GOT3 (cell line): ENCODE results near the gene TPSG1.
"Not testable (repeated sequence)": the region's sequence is repeated elsewhere in the genome, so short reads cannot be mapped to it uniquely, and the experiment has no call there.

ENCODE experiments used
- DNase-seq: peaks from one replicate; lab custom pipeline; 2025; ENCODE audit warnings: mixed read lengths; lab: John Stamatoyannopoulos, UW

TPSG1 gene

GRCh38 chr16:1194665-1195392, 30.2 kb downstream of the TPSG1 start:
- DNase-seq: no peak

- no peak for DNase-seq
Measured at GRCh38 chr16:1193825-1194581, 31.1 kb downstream of the TPSG1 start.

DNA sequence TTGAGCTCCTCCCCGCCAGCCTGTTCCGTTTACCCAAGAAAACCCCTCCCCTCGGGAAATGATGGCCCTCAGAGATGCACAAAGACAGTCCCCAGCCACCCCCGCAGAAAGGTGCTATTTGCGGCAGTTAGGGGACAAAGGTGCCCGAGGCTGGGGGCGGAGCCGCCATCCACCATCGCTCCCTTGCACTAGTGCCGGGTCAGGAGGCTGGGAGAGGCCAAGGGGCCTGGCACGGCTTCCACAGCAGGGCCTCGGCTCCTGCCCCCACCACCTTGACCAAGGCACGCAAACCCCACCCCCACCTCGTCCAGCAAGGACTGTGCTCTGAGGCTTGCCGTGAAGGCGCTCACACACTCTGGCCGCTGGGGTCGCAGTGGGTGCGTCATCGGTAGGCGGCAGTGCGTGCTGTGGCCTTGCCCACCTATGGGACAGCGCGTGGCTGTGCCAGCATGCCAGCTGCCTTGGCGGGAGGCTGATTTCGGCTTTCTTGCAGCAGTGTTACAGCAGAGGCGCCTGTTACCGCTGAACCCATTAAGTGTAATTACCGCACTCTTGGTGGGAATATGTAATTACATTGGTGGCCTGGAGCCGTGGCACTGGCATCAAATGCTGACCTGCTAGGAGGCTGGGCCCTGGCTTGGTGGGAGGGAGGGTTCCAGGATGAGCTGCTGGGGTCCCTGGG, 31.8 kb downstream of the TPSG1 start:
- DNase-seq: no peak

- no peak for DNase-seq
Measured at GRCh38 chr16:1192384-1193073, 32.5 kb downstream of the TPSG1 start.

GRCh38 chr16:1190789-1191188, 34.3 kb downstream of the TPSG1 start:
- not testable (repeated sequence) for DNase-seq

DNA sequence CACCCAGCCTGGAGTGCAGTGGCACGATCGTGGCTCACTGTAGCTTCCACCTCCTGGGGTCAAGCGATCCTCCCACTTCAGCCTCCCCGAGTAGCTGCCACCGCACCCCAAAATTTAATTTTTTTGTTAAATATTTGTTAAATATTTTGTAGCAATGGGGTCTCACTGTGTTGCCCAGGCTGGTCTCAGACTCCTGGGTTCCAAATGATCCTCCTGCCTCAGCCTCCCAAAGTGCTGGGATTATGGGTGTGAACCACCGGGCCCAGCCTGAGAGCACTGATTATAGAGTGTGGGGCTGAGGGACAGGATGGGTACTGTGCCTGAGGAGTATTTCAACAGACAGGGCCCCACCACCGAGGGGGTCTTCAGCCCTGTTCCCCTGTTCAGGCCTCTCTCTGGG, 35.6 kb downstream of the TPSG1 start:
- DNase-seq: no peak

- DNase-seq: no peak
Measured at GRCh38 chr16:1188432-1189189, 36.5 kb downstream of the TPSG1 start.

DNA sequence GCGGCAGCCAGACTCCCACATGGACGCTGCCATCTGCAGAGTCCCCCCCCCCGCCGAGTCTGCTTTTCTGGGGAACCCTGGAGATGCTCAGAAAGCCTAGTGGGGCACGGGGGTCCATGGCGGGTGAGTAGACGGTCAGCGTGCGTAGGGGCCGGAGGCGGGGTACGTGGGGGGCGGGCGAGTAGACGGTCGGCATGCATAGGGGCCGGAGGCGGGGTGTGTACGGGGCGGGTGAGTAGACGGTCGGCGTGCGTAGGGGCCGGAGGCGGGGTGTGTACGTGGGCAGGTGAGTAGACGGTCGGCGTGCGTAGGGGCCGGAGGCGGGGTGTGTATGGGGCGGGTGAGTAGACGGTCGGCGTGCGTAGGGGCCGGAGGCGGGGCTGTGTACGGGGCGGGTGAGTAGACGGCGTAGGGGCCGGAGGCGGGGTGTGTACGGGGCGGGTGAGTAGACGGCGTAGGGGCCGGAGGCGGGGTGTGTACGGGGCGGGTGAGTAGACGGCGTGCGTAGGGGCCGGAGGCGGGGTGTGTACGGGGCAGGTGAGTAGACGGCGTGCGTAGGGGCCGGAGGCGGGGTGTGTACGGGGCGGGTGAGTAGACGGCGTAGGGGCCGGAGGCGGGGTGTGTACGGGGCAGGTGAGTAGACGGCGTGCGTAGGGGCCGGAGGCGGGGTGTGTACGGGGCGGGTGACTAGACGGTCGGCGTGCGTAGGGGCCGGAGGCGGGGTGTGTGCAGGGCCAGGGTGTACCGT, 39.4 kb downstream of the TPSG1 start:
- DNase-seq: not testable (repeated sequence)

DNA sequence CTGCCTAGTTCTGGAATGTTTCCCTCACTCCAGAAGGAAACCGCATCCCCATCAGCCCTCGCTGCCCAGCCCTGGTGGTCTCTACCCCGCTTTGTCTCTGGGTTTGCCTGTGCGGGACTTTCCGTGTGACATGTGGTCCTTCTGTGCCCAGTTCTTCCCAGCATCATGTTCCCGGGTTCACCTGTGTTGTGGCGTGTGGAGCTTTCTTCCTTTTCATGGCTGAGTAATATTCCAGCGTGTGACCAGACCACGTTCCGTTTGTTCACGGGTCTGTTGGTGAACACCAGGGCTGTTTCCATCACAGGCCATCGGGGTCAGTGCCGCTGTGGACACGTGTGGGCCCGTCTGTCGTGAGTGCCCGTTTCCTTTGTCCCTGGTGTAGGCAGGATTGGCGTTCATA, 40.1 kb downstream of the TPSG1 start:
- no peak for DNase-seq

- no peak for DNase-seq
Measured at GRCh38 chr16:1184156-1184868, 40.8 kb downstream of the TPSG1 start.

DNA sequence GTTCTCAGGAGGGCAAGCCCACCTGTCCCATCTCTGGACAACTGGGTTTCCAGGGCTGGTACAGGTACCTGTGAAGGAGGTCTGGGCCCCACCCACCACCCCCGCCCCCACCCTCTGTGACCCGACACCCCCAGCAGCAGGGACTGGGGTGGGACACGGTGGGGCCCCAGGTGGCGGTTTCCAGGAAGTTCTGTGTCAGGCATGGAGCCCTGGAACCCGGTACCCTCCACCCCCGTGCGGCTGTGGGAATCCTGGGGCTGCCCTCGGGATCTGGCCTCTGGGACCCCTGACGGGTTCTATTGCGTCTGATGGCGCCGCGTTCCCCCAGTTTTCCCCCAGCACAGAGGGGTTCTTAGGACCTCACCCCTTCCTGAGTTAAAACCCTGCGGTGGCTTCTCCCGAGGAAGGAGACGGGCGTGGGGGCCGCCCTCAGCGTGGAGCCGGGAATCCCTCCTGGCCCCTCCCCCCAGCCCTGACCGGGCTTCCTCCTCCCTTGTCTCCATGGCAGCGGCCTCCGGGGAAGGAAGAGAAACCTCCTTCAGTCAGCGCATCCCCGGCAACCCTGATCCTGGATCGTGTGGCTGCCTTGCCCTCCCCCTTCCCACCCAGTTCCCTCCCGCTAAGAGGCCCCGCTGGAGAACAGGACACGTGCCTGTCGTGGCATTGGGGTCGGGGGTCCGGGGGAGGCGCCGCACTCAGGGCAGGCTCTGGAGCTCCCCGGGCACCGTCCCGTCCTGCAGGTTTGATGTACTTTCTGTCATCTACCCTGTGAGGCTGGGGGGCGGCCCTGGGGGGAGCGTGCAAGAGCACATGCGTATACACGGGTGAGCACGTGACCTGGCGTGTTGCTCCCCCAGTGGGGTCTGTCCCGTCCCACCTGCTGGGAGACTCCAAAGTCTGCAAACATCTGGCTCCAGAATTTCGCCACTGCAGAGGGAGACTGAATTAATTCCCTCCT, 41.8 kb downstream of the TPSG1 start:
- no peak for DNase-seq

- peak; percentile 42 for DNase-seq
Measured at GRCh38 chr16:1182316-1182671, 42.8 kb downstream of the TPSG1 start.

GRCh38 chr16:1181404-1182315, 43.4 kb downstream of the TPSG1 start:
- DNase-seq: no peak

DNA sequence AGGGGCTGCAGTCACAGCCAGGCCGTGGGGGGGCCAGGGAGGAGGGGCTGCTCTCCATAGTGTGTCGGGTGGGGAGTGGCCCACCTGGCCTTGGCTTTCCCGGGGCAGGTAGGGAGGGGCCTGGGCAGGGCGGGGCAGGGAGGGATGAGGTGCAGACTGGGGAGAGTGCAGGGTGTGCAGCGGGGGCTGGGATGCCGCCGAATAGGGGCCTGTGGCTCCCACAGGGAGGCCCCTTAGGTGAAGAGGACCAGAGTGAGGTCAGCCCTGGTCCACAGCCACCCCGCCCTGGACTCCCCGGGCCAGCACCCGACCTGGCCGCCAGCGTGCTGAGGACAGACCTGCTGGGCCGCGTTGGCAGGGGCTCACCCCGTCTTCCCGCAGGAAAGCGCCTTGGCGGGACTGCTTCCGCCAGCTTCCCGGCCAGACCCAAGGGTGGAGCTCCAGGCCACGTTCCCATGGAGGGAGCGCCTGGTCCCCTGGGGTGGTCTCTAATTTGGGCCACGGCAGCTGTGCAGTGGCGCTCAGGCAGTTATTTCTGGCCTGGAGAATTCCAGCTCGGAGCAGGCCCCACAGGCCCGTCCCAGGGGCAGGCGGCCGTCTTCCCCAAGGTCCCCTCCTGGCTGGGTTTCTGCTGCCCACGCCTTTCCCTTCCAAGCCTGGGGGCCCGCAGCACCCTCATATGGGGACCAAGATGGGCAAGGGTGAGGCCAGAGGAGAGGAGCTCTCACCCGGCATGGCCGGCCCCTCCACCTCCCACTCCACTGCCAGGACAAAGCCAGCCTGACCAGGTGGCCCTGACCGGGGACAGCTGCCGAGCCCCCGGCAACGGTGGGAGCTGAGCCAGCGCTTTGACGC, 44.3 kb downstream of the TPSG1 start:
- peak; percentile 52 for DNase-seq

DNA sequence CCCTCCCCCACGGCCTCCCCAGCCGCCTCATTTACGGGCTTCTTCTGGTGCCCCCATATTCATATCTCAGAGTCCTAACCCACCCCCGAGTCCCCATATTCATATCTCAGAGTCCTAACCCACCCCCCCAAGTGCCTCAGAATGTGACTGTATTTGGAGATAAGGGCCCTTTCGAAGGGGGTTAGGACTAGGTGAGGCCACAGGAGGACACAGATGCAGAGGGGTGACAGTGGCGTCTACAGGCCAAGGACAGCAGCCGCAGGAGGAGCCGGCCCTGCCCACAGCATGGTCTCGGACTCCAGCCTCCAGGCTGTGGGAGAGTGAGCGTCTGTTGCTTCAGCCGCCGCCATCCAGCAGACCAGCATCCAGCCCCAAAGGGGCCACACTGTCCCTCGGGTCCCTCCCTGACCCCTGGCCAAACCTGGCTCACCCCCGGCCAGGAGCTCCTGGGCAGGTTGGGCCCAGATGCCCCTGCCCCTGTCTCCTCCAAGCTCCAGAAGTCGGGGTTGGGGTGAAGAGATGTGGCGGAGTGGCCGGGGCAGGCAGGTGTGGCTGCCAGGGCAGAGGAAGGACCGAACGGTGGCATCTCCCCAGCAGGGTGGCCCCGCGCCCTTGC, 46.7 kb downstream of the TPSG1 start:
- no peak for DNase-seq

- no peak for DNase-seq
Measured at GRCh38 chr16:1177750-1178149, 47.3 kb downstream of the TPSG1 start.

DNA sequence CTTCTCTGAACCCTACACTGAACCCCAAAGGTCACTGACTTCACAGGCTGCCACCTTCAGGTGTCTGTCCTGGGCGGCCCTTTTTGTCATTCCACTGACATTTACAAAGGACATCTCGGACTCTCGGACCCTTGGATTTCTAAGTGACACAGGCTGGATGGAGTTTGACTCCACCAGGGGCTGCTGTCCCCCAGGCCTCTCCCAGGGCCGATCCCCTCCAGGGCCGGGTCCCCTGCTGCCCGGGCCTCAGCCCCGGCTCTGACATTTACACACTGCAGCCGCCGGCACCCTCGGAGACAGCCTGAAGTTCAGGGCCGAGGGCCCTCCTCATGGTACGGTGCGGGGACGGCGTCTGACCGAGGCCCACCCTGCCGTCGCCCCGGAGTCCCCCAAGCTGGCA, 48.0 kb downstream of the TPSG1 start:
- DNase-seq: no peak
